Loucy (cell line): ENCODE results near the gene GPA33.
A peak's percentile ranks its signal among the peaks of the same experiment; 100 is the strongest.

Experiments used
- H2AFZ ChIP-seq: fragments of 200-600 bp; sonication (generic); 2 replicates; pipeline ENCODE4 v1.6.0; 2016; ENCODE audit warnings: antibody characterized with exemption, mild to moderate bottlenecking, low read length, moderate library complexity
- H3F3A ChIP-seq: fragments of 200-600 bp; 2 replicates; pipeline ENCODE4 v1.6.0; 2016; ENCODE audit warnings: antibody characterized with exemption, low read depth, mild to moderate bottlenecking
- H3K27me3 ChIP-seq: fragments of 200-600 bp; sonication (generic); 2 replicates; pipeline ENCODE4 v1.6.1; 2014; ENCODE audit warnings: low read length, mild to moderate bottlenecking; ENCODE audit not compliant: insufficient read depth, poor library complexity, severe bottlenecking
- H3K36me3 ChIP-seq: fragments of 200-600 bp; sonication (generic); 2 replicates; pipeline ENCODE4 v1.6.1; 2016; ENCODE audit warnings: low read length; ENCODE audit not compliant: insufficient read depth
- H3K4me1 ChIP-seq: fragments of 200-600 bp; sonication (generic); 2 replicates; pipeline ENCODE4 v1.5.1; 2014; ENCODE audit warnings: low read length, mild to moderate bottlenecking; ENCODE audit not compliant: insufficient read depth, poor library complexity, severe bottlenecking
- H3K4me2 ChIP-seq: fragments of 200-600 bp; sonication (generic); 2 replicates; pipeline ENCODE4 v1.6.0; 2014; ENCODE audit warnings: antibody characterized with exemption, low read length, low read depth, mild to moderate bottlenecking; ENCODE audit not compliant: poor library complexity, severe bottlenecking
- H3K4me3 ChIP-seq: fragments of 200-600 bp; sonication (generic); 2 replicates; pipeline ENCODE4 v1.5.1; 2014; ENCODE audit warnings: low read length, mild to moderate bottlenecking, mixed read lengths; ENCODE audit not compliant: poor library complexity, severe bottlenecking
- H3K79me2 ChIP-seq: fragments of 200-600 bp; sonication (generic); 2 replicates; pipeline ENCODE4 v1.6.1; 2014; ENCODE audit warnings: low read length; ENCODE audit not compliant: insufficient read depth
- H3K9ac ChIP-seq: fragments of 200-600 bp; sonication (generic); 2 replicates; pipeline ENCODE4 v1.6.0; 2014; ENCODE audit warnings: mild to moderate bottlenecking, low read depth, low read length, moderate library complexity; ENCODE audit not compliant: poor library complexity, severe bottlenecking
- H3K9me2 ChIP-seq: fragments of 200-600 bp; sonication (generic); replicated peaks from 2 replicates; pipeline ENCODE4 v1.6.1; 2016; ENCODE audit warnings: low read depth, low read length, mixed read lengths
- H3K9me3 ChIP-seq: fragments of 200-600 bp; sonication (generic); 2 replicates; pipeline ENCODE4 v1.6.1; 2014; ENCODE audit warnings: mild to moderate bottlenecking, antibody characterized with exemption, low read length, low read depth; ENCODE audit not compliant: insufficient read depth
- H4K20me1 ChIP-seq: fragments of 200-600 bp; sonication (generic); 2 replicates; pipeline ENCODE4 v1.6.0; 2014; ENCODE audit warnings: antibody characterized with exemption, low read length, mild to moderate bottlenecking; ENCODE audit not compliant: insufficient read depth, poor library complexity, severe bottlenecking
- CTCF ChIP-seq: fragments of 200-600 bp; sonication (generic); conservative IDR thresholded peaks from 2 replicates; pipeline ENCODE4 v1.5.1; 2014; ENCODE audit warnings: mild to moderate bottlenecking, antibody characterized with exemption, low read length
- EZH2phosphoT487 ChIP-seq: fragments of 200-600 bp; IDR thresholded peaks from 2 replicates; pipeline ENCODE4 v1.6.1; 2018; ENCODE audit warnings: antibody characterized with exemption, mild to moderate bottlenecking, moderate library complexity, borderline replicate concordance

Gene GPA33

GRCh38 chr1:167111868-167112709 lies 21.9 kb upstream of the GPA33 start:
- H3K4me3 ChIP-seq: no peak overlapping the region
- no peak overlapping the region for H3K9ac ChIP-seq
- no peak overlapping the region for H2AFZ ChIP-seq
- TF ChIP-seq CTCF (no peak), EZH2phosphoT487 (no peak)
- peaks cover 61% of the 10 kb centered on the region for H3K4me1 ChIP-seq
- H3K9me2 ChIP-seq: no peaks in the 10 kb centered on the region
- H4K20me1 ChIP-seq: no peaks in the 10 kb centered on the region
- H3K36me3 ChIP-seq: no peaks in the 10 kb centered on the region
- H3K79me2 ChIP-seq: no peaks in the 10 kb centered on the region
- no peaks in the 10 kb centered on the region for H3K9me3 ChIP-seq
- H3K27me3 ChIP-seq: no peaks in the 10 kb centered on the region
- H3F3A ChIP-seq: no peaks in the 10 kb centered on the region
- no peak overlapping the region for H3K4me2 ChIP-seq

- no peaks in the 10 kb centered on the region for H4K20me1 ChIP-seq
- H3K4me3 ChIP-seq: peak overlapping the region; percentile 43
- H3K9ac ChIP-seq: no peak overlapping the region
- no peaks in the 10 kb centered on the region for H3K9me3 ChIP-seq
- no peaks in the 10 kb centered on the region for H3K79me2 ChIP-seq
- peak overlapping the region; percentile 65 for H3K4me2 ChIP-seq
- no peaks in the 10 kb centered on the region for H3K36me3 ChIP-seq
- TF ChIP-seq CTCF: no peak
- TF ChIP-seq EZH2phosphoT487: no peak
- peaks cover 74% of the 10 kb centered on the region for H3K4me1 ChIP-seq
- no peaks in the 10 kb centered on the region for H3K9me2 ChIP-seq
- H2AFZ ChIP-seq: no peak overlapping the region
- H3K27me3 ChIP-seq: no peaks in the 10 kb centered on the region
- H3F3A ChIP-seq: no peaks in the 10 kb centered on the region
Observed at GRCh38 chr1:167110586-167110985, 20.4 kb upstream of the GPA33 start.

- Histone ChIP-seq H3K36me3 (no peaks in the 10 kb centered on the region), H2AFZ (peak overlapping the region; percentile 71), H4K20me1 (no peaks in the 10 kb centered on the region), H3K79me2 (no peaks in the 10 kb centered on the region), H3K4me1 (peaks cover 81% of the 10 kb centered on the region), H3K9me3 (no peaks in the 10 kb centered on the region), H3K9ac (peak overlapping the region; percentile 44), H3K4me3 (peak overlapping the region; percentile 19), H3K9me2 (no peaks in the 10 kb centered on the region), H3K27me3 (no peaks in the 10 kb centered on the region), H3K4me2 (peak overlapping the region; percentile 65), H3F3A (no peaks in the 10 kb centered on the region)
- TF ChIP-seq CTCF (no peak), EZH2phosphoT487 (no peak)
Observed at GRCh38 chr1:167109125-167109524, 18.9 kb upstream of the GPA33 start.
